IMR-90 (cell line): ENCODE results near the gene ZMYM4. TPM values are rescaled to one million over a fixed set of nuclear protein-coding genes. Genes with fewer than 3 reads are reported as not detected.

Source experiments
- ATAC-seq: fragments of 200-7000 bp; cut with Tn5 transposase; 2 replicates; pipeline ENCODE4 v1.9.1; 2020; ENCODE audit warnings: low read depth, mild to moderate bottlenecking, moderate library complexity
- BruUV-seq: library from RNA; stranded (reverse); fragments of 400-500 nt; replicated peaks from 2 replicates; lab custom pipeline; 2021; lab: Mats Ljungman, UMichigan
- CTCF ChIA-PET: fragments of 300-600 bp; formaldehyde crosslinking; extraction: SDS; loops from one replicate; lab custom pipeline; 2021; ENCODE audit warnings: antibody characterized with exemption; lab: Yijun Ruan, JAX
- POLR2A ChIA-PET: fragments of 300-600 bp; sonication (Branson Sonifier 250); formaldehyde crosslinking; loops from one replicate; lab custom pipeline; 2022; ENCODE audit warnings: antibody characterized with exemption; ENCODE audit not compliant: unreplicated experiment; lab: Charles Lee
- DNase-seq: peaks from one replicate; pipeline ENCODE4 v3.0.0; 2013
- H2AFZ ChIP-seq: replicated peaks from 2 replicates; pipeline ENCODE3; 2013; ENCODE audit warnings: low read length, mild to moderate bottlenecking; ENCODE audit not compliant: poor library complexity
- H2AK5ac ChIP-seq: 2 replicates; pipeline ENCODE4 v1.6.1; 2013; ENCODE audit warnings: low read depth, low read length, inconsistent platforms
- H2AK9ac ChIP-seq: replicated peaks from 2 replicates; pipeline ENCODE3; 2013; ENCODE audit warnings: mild to moderate bottlenecking, low read depth, low read length, moderate library complexity; ENCODE audit not compliant: poor library complexity
- H2BK120ac ChIP-seq: 2 replicates; pipeline ENCODE4 v1.6.1; 2013; ENCODE audit warnings: low read depth, low read length, inconsistent platforms
- H2BK15ac ChIP-seq: 3 replicates; pipeline ENCODE4 v1.6.1; 2013; ENCODE audit warnings: low read depth, low read length, inconsistent platforms
- H2BK20ac ChIP-seq: 2 replicates; pipeline ENCODE4 v1.6.1; 2013; ENCODE audit warnings: low read depth, mild to moderate bottlenecking, inconsistent platforms, low read length, moderate library complexity
- H2BK5ac ChIP-seq: 2 replicates; pipeline ENCODE4 v1.6.1; 2013; ENCODE audit warnings: mild to moderate bottlenecking, low read depth, low read length, inconsistent platforms; ENCODE audit not compliant: poor library complexity, severe bottlenecking
- H3K14ac ChIP-seq: replicated peaks from 2 replicates; pipeline ENCODE4 v1.6.1; 2013; ENCODE audit warnings: low read depth, low read length, inconsistent platforms
- H3K18ac ChIP-seq: 2 replicates; pipeline ENCODE4 v1.6.1; 2013; ENCODE audit warnings: low read depth, low read length, control low read depth
- H3K23ac ChIP-seq: 2 replicates; pipeline ENCODE4 v1.6.1; 2013; ENCODE audit warnings: low read depth, low read length, inconsistent platforms
- H3K27ac ChIP-seq: 2 replicates; pipeline ENCODE4 v1.5.1; 2013; ENCODE audit warnings: mild to moderate bottlenecking, control low read depth, low read length; ENCODE audit not compliant: insufficient read depth
- H3K27me3 ChIP-seq: 2 replicates; pipeline ENCODE4 v1.6.1; 2013; ENCODE audit warnings: low read length; ENCODE audit not compliant: control insufficient read depth, insufficient read depth
- H3K36me3 ChIP-seq: 2 replicates; pipeline ENCODE4 v1.6.1; 2013; ENCODE audit warnings: low read length, mixed read lengths; ENCODE audit not compliant: control insufficient read depth, insufficient read depth
- H3K4ac ChIP-seq: 2 replicates; pipeline ENCODE4 v1.6.1; 2013; ENCODE audit warnings: low read depth, low read length, inconsistent platforms
- H3K4me1 ChIP-seq: 2 replicates; pipeline ENCODE4 v1.6.1; 2013; ENCODE audit warnings: low read length, mixed read lengths; ENCODE audit not compliant: control insufficient read depth, insufficient read depth
- H3K4me2 ChIP-seq: 2 replicates; pipeline ENCODE4 v1.6.1; 2013; ENCODE audit warnings: low read depth, mild to moderate bottlenecking, control low read depth, low read length, moderate library complexity
- H3K4me3 ChIP-seq: 2 replicates; pipeline ENCODE4 v1.5.1; 2013; ENCODE audit warnings: low read depth, mild to moderate bottlenecking, control low read depth, low read length, moderate library complexity; ENCODE audit not compliant: insufficient read depth
- H3K56ac ChIP-seq: 2 replicates; pipeline ENCODE4 v1.6.1; 2013; ENCODE audit warnings: low read length, inconsistent platforms; ENCODE audit not compliant: insufficient read depth; ENCODE audit errors: extremely low read depth
- H3K79me1 ChIP-seq, 2 experiments: 2 replicates each; pipeline ENCODE4 v1.6.1; 2013; ENCODE audit warnings: low read length in 2 of 2, inconsistent platforms in 1 of 2, low read depth in 1 of 2
- H3K9ac ChIP-seq: 2 replicates; pipeline ENCODE4 v1.6.1; 2013; ENCODE audit warnings: low read depth, low read length, control low read depth
- H3K9me1 ChIP-seq: 2 replicates; pipeline ENCODE4 v1.6.1; 2013; ENCODE audit warnings: low read length, inconsistent platforms; ENCODE audit not compliant: insufficient read depth
- H3K9me3 ChIP-seq: 2 replicates; pipeline ENCODE4 v1.6.1; 2013; ENCODE audit warnings: low read length; ENCODE audit not compliant: control insufficient read depth, insufficient read depth
- H4K20me1 ChIP-seq: 2 replicates; pipeline ENCODE4 v1.6.1; 2013; ENCODE audit warnings: low read length, inconsistent platforms; ENCODE audit not compliant: insufficient read depth
- H4K5ac ChIP-seq: 2 replicates; pipeline ENCODE4 v1.6.1; 2013; ENCODE audit warnings: mild to moderate bottlenecking, low read depth, low read length, control low read depth
- H4K8ac ChIP-seq, 2 experiments: 2 replicates each; pipeline ENCODE4 v1.6.1; 2013; ENCODE audit warnings: low read depth in 2 of 2, low read length in 2 of 2, control low read depth in 1 of 2, inconsistent platforms in 1 of 2
- H4K91ac ChIP-seq: 2 replicates; pipeline ENCODE4 v1.6.1; 2013; ENCODE audit warnings: low read depth, low read length, inconsistent platforms; ENCODE audit not compliant: insufficient read depth
- BHLHE40 ChIP-seq: fragments of 150-350 bp; IDR thresholded peaks from 2 replicates; pipeline ENCODE4 v1.6.1; 2016; ENCODE audit warnings: mild to moderate bottlenecking, low read depth, low read length
- CEBPB ChIP-seq: IDR thresholded peaks from 2 replicates; pipeline ENCODE4 v1.6.1; 2012; ENCODE audit warnings: low read depth, low read length, improper control_type of control experiment
- CHD1 ChIP-seq: IDR thresholded peaks from 2 replicates; pipeline ENCODE4 v1.6.1; 2012; ENCODE audit warnings: low read depth, low read length, improper control_type of control experiment
- FOS ChIP-seq: fragments of 150-350 bp; IDR thresholded peaks from 2 replicates; pipeline ENCODE4 v1.6.1; 2016; ENCODE audit warnings: low read depth, low read length
- MAFK ChIP-seq: IDR thresholded peaks from 2 replicates; pipeline ENCODE4 v1.6.1; 2012; ENCODE audit warnings: low read depth, low read length, improper control_type of control experiment
- MAZ ChIP-seq: IDR thresholded peaks from 2 replicates; pipeline ENCODE4 v1.6.1; 2012; ENCODE audit warnings: low read depth, mild to moderate bottlenecking, low read length, improper control_type of control experiment, moderate library complexity, borderline replicate concordance
- MXI1 ChIP-seq: IDR thresholded peaks from 2 replicates; pipeline ENCODE4 v1.6.1; 2012; ENCODE audit warnings: low read depth, mild to moderate bottlenecking, low read length, moderate library complexity, borderline replicate concordance
- NFE2L2 ChIP-seq: fragments of 150-350 bp; IDR thresholded peaks from 2 replicates; pipeline ENCODE4 v1.6.1; 2016; ENCODE audit warnings: low read depth, mild to moderate bottlenecking, low read length
- POLR2A ChIP-seq: IDR thresholded peaks from 2 replicates; pipeline ENCODE4 v1.6.1; 2012; ENCODE audit warnings: mild to moderate bottlenecking, low read depth, low read length
- RAD21 ChIP-seq: IDR thresholded peaks from 2 replicates; pipeline ENCODE4 v1.6.1; 2012; ENCODE audit warnings: low read length, improper control_type of control experiment
- RCOR1 ChIP-seq: IDR thresholded peaks from 2 replicates; pipeline ENCODE4 v1.6.1; 2012; ENCODE audit warnings: mild to moderate bottlenecking, low read length, improper control_type of control experiment; ENCODE audit not compliant: insufficient replicate concordance
- RFX5 ChIP-seq: IDR thresholded peaks from 2 replicates; pipeline ENCODE4 v1.8.0; 2012; ENCODE audit warnings: low read depth, mild to moderate bottlenecking, low read length, moderate library complexity
- SMC3 ChIP-seq: fragments of 150-350 bp; IDR thresholded peaks from 2 replicates; pipeline ENCODE4 v1.6.1; 2016; ENCODE audit warnings: low read depth, mild to moderate bottlenecking, antibody characterized with exemption, low read length, moderate library complexity
- WGBS, 2 experiments: methylation state at CpG; one replicate each; pipeline versions ENCODE4 v1.1.5 to v1.1.7; 2013; ENCODE audit warnings: missing lambda C conversion rate in 2 of 2; ENCODE audit not compliant: insufficient read length in 1 of 2; ENCODE audit errors: extremely low coverage in 2 of 2; 5-methylcytosine and 5-hydroxymethylcytosine counted together
- dilution Hi-C: fragments of 300-500 bp; cut with HindIII; formaldehyde crosslinking; loops from one replicate; pipeline ENCODE4 v1.14.3; 2018; ENCODE audit warnings: low sequenced_read_pairs; ENCODE audit not compliant: unreplicated experiment
- in situ Hi-C: fragments of 300-500 bp; cut with MboI; formaldehyde crosslinking; loops from 3 replicates; pipeline ENCODE4 v1.14.3; 2019; ENCODE audit warnings: low sequenced_read_pairs, inconsistent platforms, mixed read lengths
- intact Hi-C: fragments of 100-400 bp; cut with micrococcal nuclease; formaldehyde crosslinking; loops from 2 replicates; pipeline ENCODE4 v1.10.0; 2022
- polyA plus RNA-seq, 3 experiments: library from polyadenylated mRNA; depleted of rRNA; stranded (reverse); fragments of >200 nt; gene quantifications; 2 replicates each; pipeline ENCODE4 v1.2.3, GENCODE V29; 2012; ENCODE audit warnings: low replicate concordance in 1 of 3
- total RNA-seq: library from RNA; depleted of rRNA; stranded (reverse); fragments of >200 nt; gene quantifications from 2 replicates; pipeline ENCODE4 v1.2.3, GENCODE V29; 2012
- TF ChIP-seq, protein P1 (sequence below): fragments of 150-350 bp; IDR thresholded peaks from 2 replicates; pipeline ENCODE4 v1.6.1; 2016; ENCODE audit warnings: low read depth, mild to moderate bottlenecking, low read length, moderate library complexity, borderline replicate concordance
- TF ChIP-seq, protein P2 (sequence below): conservative IDR thresholded peaks from 2 replicates; pipeline ENCODE4 v1.5.1; 2012; ENCODE audit warnings: mild to moderate bottlenecking, low read depth, low read length, improper control_type of control experiment
- TF ChIP-seq, protein P3 (sequence below): fragments of 150-350 bp; IDR thresholded peaks from 2 replicates; pipeline ENCODE4 v1.6.1; 2017; ENCODE audit warnings: mild to moderate bottlenecking, antibody characterized with exemption, low read length, low read depth

The ZMYM4 gene
- total and polyA plus RNA-seq, 2 of the 4 experiments (the other 2 are of a cell fraction): 14.7 to 53.8 TPM

DNA sequence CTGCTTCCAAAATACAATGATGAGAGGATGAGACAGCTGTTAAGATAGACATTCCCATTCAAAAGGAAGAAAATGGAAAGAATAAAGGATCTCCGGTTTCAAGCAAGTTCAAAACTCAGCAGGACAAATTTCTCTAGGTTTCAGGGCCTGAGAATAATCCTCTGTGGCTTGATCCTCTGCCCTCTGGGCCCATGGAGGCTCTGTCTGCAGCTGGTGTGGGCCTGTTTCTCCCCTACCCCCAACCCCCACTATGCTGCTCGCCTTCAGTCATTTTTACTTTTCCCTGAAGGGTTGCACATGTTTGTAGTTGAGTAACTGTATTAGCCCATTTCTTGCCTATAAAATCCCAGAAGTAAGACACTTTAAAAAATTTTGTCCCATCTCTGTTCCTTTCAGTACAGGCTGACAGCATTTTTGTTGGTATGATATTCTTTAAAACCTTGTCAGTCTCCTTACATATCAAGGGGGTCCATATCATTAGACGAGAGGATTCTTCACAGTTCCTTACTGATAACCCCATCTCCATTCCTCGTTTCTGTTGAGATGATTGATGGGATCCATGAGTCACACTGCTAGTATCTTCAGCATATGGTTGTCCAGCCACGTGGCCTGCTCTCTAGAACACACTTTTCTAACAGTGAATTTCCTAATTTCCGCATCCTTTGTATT, 10.5 kb downstream of the ZMYM4 start:
- Histone ChIP-seq H3K9me1 (no peaks in the 10 kb centered on the region), H3K36me3 (peaks cover 7% of the 10 kb centered on the region; the same call in 1 of the 2 replicates), H3K23ac (no peak overlapping the region), H3K9me3 (peaks cover 4% of the 10 kb centered on the region; the same call in 1 of the 2 replicates), H3K4me2 (no peak overlapping the region), H3K14ac (no peak overlapping the region), H4K8ac (no peak overlapping the region), H2AFZ (no peak overlapping the region), H3K56ac (no peak overlapping the region), H3K27ac (no peak overlapping the region), H3K18ac (no peak overlapping the region), H2BK15ac (no peak overlapping the region), H3K4ac (no peak overlapping the region), H3K9ac (no peak overlapping the region), H4K20me1 (peaks cover 34% of the 10 kb centered on the region), H2AK9ac (no peak overlapping the region), H3K4me3 (no peak overlapping the region), H2BK120ac (no peak overlapping the region), H3K79me1 (peaks cover 12 to 55% of the 10 kb centered on the region in 2 experiments; a peak in 3 of 4 replicates), H2AK5ac (no peak overlapping the region), H2BK20ac (no peak overlapping the region), H3K4me1 (no peaks in the 10 kb centered on the region), H4K91ac (no peak overlapping the region), H4K5ac (no peak overlapping the region), H2BK5ac (no peak overlapping the region), H3K27me3 (no peaks in the 10 kb centered on the region)
- no peak for ATAC-seq
- POLR2A ChIA-PET: no interaction called here
- in situ Hi-C loops (no loop called here), intact Hi-C loops (no loop called here), dilution Hi-C loops (no loop called here)
- no peak for TF ChIP-seq POLR2A
- no peak for TF ChIP-seq CHD1
- TF ChIP-seq, protein P1, sequence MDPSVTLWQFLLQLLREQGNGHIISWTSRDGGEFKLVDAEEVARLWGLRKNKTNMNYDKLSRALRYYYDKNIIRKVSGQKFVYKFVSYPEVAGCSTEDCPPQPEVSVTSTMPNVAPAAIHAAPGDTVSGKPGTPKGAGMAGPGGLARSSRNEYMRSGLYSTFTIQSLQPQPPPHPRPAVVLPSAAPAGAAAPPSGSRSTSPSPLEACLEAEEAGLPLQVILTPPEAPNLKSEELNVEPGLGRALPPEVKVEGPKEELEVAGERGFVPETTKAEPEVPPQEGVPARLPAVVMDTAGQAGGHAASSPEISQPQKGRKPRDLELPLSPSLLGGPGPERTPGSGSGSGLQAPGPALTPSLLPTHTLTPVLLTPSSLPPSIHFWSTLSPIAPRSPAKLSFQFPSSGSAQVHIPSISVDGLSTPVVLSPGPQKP: no peak
- TF ChIP-seq, protein P2, sequence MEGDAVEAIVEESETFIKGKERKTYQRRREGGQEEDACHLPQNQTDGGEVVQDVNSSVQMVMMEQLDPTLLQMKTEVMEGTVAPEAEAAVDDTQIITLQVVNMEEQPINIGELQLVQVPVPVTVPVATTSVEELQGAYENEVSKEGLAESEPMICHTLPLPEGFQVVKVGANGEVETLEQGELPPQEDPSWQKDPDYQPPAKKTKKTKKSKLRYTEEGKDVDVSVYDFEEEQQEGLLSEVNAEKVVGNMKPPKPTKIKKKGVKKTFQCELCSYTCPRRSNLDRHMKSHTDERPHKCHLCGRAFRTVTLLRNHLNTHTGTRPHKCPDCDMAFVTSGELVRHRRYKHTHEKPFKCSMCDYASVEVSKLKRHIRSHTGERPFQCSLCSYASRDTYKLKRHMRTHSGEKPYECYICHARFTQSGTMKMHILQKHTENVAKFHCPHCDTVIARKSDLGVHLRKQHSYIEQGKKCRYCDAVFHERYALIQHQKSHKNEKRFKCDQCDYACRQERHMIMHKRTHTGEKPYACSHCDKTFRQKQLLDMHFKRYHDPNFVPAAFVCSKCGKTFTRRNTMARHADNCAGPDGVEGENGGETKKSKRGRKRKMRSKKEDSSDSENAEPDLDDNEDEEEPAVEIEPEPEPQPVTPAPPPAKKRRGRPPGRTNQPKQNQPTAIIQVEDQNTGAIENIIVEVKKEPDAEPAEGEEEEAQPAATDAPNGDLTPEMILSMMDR: no peak
- no peak for TF ChIP-seq NFE2L2
- TF ChIP-seq FOS: no peak
- no peak for TF ChIP-seq CEBPB
- no peak for TF ChIP-seq SMC3
- TF ChIP-seq RAD21: no peak
- no peak for TF ChIP-seq RCOR1
- no peak for TF ChIP-seq BHLHE40
- no peak for TF ChIP-seq MAZ
- TF ChIP-seq, protein P3, sequence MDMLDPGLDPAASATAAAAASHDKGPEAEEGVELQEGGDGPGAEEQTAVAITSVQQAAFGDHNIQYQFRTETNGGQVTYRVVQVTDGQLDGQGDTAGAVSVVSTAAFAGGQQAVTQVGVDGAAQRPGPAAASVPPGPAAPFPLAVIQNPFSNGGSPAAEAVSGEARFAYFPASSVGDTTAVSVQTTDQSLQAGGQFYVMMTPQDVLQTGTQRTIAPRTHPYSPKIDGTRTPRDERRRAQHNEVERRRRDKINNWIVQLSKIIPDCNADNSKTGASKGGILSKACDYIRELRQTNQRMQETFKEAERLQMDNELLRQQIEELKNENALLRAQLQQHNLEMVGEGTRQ: no peak
- no peak for TF ChIP-seq MAFK
- no peak for TF ChIP-seq RFX5
- TF ChIP-seq MXI1: no peak
- BruUV-seq: no TSS peak
- peak; percentile 29 for DNase-seq
- WGBS, 2 experiments: 100% methylated on average over 1 of the region's 6 CpGs; no CpG with 5 or more reads in 1 of the 2 experiments
- CTCF ChIA-PET: interaction anchor here (0.6 to 1.1 kb wide), 2 partner anchors 10 to 546 kb away, joined by 3 to 5 read pairs; no protein-coding TSS in a partner anchor
